Stimulated activated memory B cell treated with anti-CD40 and anti-IgM and Interleukin-4, amounts not matched to agents 10 μg/mL and 1 μg/mL and 100 μg/mL, for 72 hours (primary cell): ENCODE data around the gene NDFIP1.
"Not testable (repeated sequence)": the region's sequence is repeated elsewhere in the genome, so short reads cannot be mapped to it uniquely, and the experiment has no call there.

Experiments
- ATAC-seq: fragments of 150-1000 bp; cut with Tn5 transposase; 2 replicates; pipeline ENCODE4 v1.10.0; 2021
- H3K27ac Mint-ChIP-seq: one replicate; pipeline ENCODE4 v1.8.0; 2022; ENCODE audit warnings: mild to moderate bottlenecking, mixed read lengths
- H3K27me3 Mint-ChIP-seq: one replicate; pipeline ENCODE4 v1.8.0; 2022; ENCODE audit warnings: mixed read lengths
- H3K36me3 Mint-ChIP-seq: one replicate; pipeline ENCODE4 v1.8.0; 2022; ENCODE audit warnings: mixed read lengths
- H3K4me1 Mint-ChIP-seq: one replicate; pipeline ENCODE4 v1.8.0; 2022; ENCODE audit warnings: mixed read lengths
- H3K4me3 Mint-ChIP-seq: one replicate; pipeline ENCODE4 v1.8.0; 2022; ENCODE audit warnings: mild to moderate bottlenecking, moderate library complexity, mixed read lengths
- H3K9me3 Mint-ChIP-seq: one replicate; pipeline ENCODE4 v1.8.0; 2022; ENCODE audit warnings: mixed read lengths

Gene NDFIP1

GRCh38 chr5:142178651-142179050, 70.1 kb downstream of the NDFIP1 start:
- no peaks in the 10 kb centered on the region for H3K9me3 Mint-ChIP-seq
- H3K4me1 Mint-ChIP-seq = no peaks in the 10 kb centered on the region
- H3K36me3 Mint-ChIP-seq = no peaks in the 10 kb centered on the region
- no peak overlapping the region for H3K27ac Mint-ChIP-seq
- no peak overlapping the region for H3K4me3 Mint-ChIP-seq
- no peak for ATAC-seq
- peaks cover 17% of the 10 kb centered on the region for H3K27me3 Mint-ChIP-seq

GRCh38 chr5:142179776-142180387, 71.3 kb downstream of the NDFIP1 start:
- peaks cover 14% of the 10 kb centered on the region for H3K27me3 Mint-ChIP-seq
- H3K9me3 Mint-ChIP-seq = no peaks in the 10 kb centered on the region
- no peak overlapping the region for H3K4me3 Mint-ChIP-seq
- H3K36me3 Mint-ChIP-seq = no peaks in the 10 kb centered on the region
- no peak overlapping the region for H3K27ac Mint-ChIP-seq
- ATAC-seq = no peak
- H3K4me1 Mint-ChIP-seq = no peaks in the 10 kb centered on the region

- Mint-ChIP-seq H3K27me3 (peaks cover 10% of the 10 kb centered on the region), H3K9me3 (no peaks in the 10 kb centered on the region), H3K36me3 (no peaks in the 10 kb centered on the region), H3K4me1 (no peaks in the 10 kb centered on the region), H3K27ac (no peak overlapping the region), H3K4me3 (no peak overlapping the region)
- peak; percentile 25 for ATAC-seq
Measured at GRCh38 chr5:142181096-142181495, 72.5 kb downstream of the NDFIP1 start.

- no peak overlapping the region for H3K27ac Mint-ChIP-seq
- peaks cover 10% of the 10 kb centered on the region for H3K27me3 Mint-ChIP-seq
- H3K4me3 Mint-ChIP-seq = no peak overlapping the region
- no peaks in the 10 kb centered on the region for H3K9me3 Mint-ChIP-seq
- no peak for ATAC-seq
- no peaks in the 10 kb centered on the region for H3K36me3 Mint-ChIP-seq
- no peaks in the 10 kb centered on the region for H3K4me1 Mint-ChIP-seq
Measured at GRCh38 chr5:142181547-142182163, 73.1 kb downstream of the NDFIP1 start.

- Mint-ChIP-seq H3K9me3 (no peaks in the 10 kb centered on the region), H3K27ac (no peak overlapping the region)
Measured at GRCh38 chr5:142182840-142183239, 74.3 kb downstream of the NDFIP1 start.

GRCh38 chr5:142183561-142183960, 75.0 kb downstream of the NDFIP1 start:
- H3K27me3 Mint-ChIP-seq = peaks cover 26% of the 10 kb centered on the region
- H3K36me3 Mint-ChIP-seq = no peaks in the 10 kb centered on the region
- H3K4me3 Mint-ChIP-seq = no peak overlapping the region
- peaks cover 2% of the 10 kb centered on the region for H3K9me3 Mint-ChIP-seq
- ATAC-seq = no peak
- no peaks in the 10 kb centered on the region for H3K4me1 Mint-ChIP-seq
- no peak overlapping the region for H3K27ac Mint-ChIP-seq

More at GRCh38 chr5:142182840-142183239, 74.3 kb downstream of the NDFIP1 start:
- ATAC-seq = no peak
- Mint-ChIP-seq H3K27me3 (peaks cover 20% of the 10 kb centered on the region), H3K4me3 (no peak overlapping the region), H3K36me3 (no peaks in the 10 kb centered on the region), H3K4me1 (no peaks in the 10 kb centered on the region)

GRCh38 chr5:142184988-142185387, 76.4 kb downstream of the NDFIP1 start:
- Mint-ChIP-seq H3K9me3 (peaks cover 2% of the 10 kb centered on the region), H3K27me3 (peaks cover 26% of the 10 kb centered on the region), H3K4me1 (no peaks in the 10 kb centered on the region), H3K4me3 (no peak overlapping the region), H3K36me3 (no peaks in the 10 kb centered on the region), H3K27ac (no peak overlapping the region)
- no peak for ATAC-seq

GRCh38 chr5:142186514-142186856, 77.9 kb downstream of the NDFIP1 start:
- H3K9me3 Mint-ChIP-seq = peaks cover 2% of the 10 kb centered on the region
- no peak for ATAC-seq
- no peak overlapping the region for H3K27ac Mint-ChIP-seq
- H3K36me3 Mint-ChIP-seq = no peaks in the 10 kb centered on the region
- H3K27me3 Mint-ChIP-seq = peaks cover 34% of the 10 kb centered on the region
- no peak overlapping the region for H3K4me3 Mint-ChIP-seq
- H3K4me1 Mint-ChIP-seq = no peaks in the 10 kb centered on the region

- H3K27ac Mint-ChIP-seq = no peak overlapping the region
- no peak overlapping the region for H3K4me3 Mint-ChIP-seq
- H3K4me1 Mint-ChIP-seq = no peaks in the 10 kb centered on the region
- H3K27me3 Mint-ChIP-seq = peaks cover 36% of the 10 kb centered on the region
- H3K36me3 Mint-ChIP-seq = no peaks in the 10 kb centered on the region
- no peak for ATAC-seq
- peaks cover 2% of the 10 kb centered on the region for H3K9me3 Mint-ChIP-seq
Measured at GRCh38 chr5:142186857-142187594, 78.4 kb downstream of the NDFIP1 start.

- H3K4me1 Mint-ChIP-seq, H3K36me3 Mint-ChIP-seq, H3K4me3 Mint-ChIP-seq, H3K27ac Mint-ChIP-seq, H3K9me3 Mint-ChIP-seq, ATAC-seq: not testable (repeated sequence)
- H3K27me3 Mint-ChIP-seq = peaks cover 36% of the 10 kb centered on the region
Measured at GRCh38 chr5:142188691-142189090, 80.1 kb downstream of the NDFIP1 start.

- peaks cover 2% of the 10 kb centered on the region for H3K9me3 Mint-ChIP-seq
- no peaks in the 10 kb centered on the region for H3K4me1 Mint-ChIP-seq
- no peaks in the 10 kb centered on the region for H3K36me3 Mint-ChIP-seq
- no peak overlapping the region for H3K27ac Mint-ChIP-seq
- no peak for ATAC-seq
- H3K27me3 Mint-ChIP-seq = peaks cover 32% of the 10 kb centered on the region
- H3K4me3 Mint-ChIP-seq = no peak overlapping the region
Measured at GRCh38 chr5:142189813-142190212, 81.2 kb downstream of the NDFIP1 start.

GRCh38 chr5:142191776-142192175, 83.2 kb downstream of the NDFIP1 start:
- Mint-ChIP-seq H3K27ac (no peak overlapping the region), H3K9me3 (peaks cover 2% of the 10 kb centered on the region), H3K36me3 (no peaks in the 10 kb centered on the region), H3K27me3 (peaks cover 26% of the 10 kb centered on the region), H3K4me1 (no peaks in the 10 kb centered on the region), H3K4me3 (no peak overlapping the region)
- no peak for ATAC-seq

GRCh38 chr5:142192286-142193113, 83.9 kb downstream of the NDFIP1 start:
- Mint-ChIP-seq H3K4me1 (no peaks in the 10 kb centered on the region), H3K9me3 (peaks cover 2% of the 10 kb centered on the region), H3K4me3 (no peak overlapping the region), H3K36me3 (no peaks in the 10 kb centered on the region), H3K27me3 (peaks cover 19% of the 10 kb centered on the region), H3K27ac (no peak overlapping the region)
- ATAC-seq = no peak

- Mint-ChIP-seq H3K27me3 (peaks cover 13% of the 10 kb centered on the region), H3K4me3 (no peak overlapping the region)
Measured at GRCh38 chr5:142193114-142193428, 84.5 kb downstream of the NDFIP1 start.

GRCh38 chr5:142197098-142197497, 88.5 kb downstream of the NDFIP1 start:
- H3K36me3 Mint-ChIP-seq = no peaks in the 10 kb centered on the region
- H3K4me3 Mint-ChIP-seq = no peak overlapping the region
- H3K27me3 Mint-ChIP-seq = no peaks in the 10 kb centered on the region
- no peak for ATAC-seq
- no peaks in the 10 kb centered on the region for H3K4me1 Mint-ChIP-seq
- no peaks in the 10 kb centered on the region for H3K9me3 Mint-ChIP-seq
- no peak overlapping the region for H3K27ac Mint-ChIP-seq

More at GRCh38 chr5:142193114-142193428, 84.5 kb downstream of the NDFIP1 start:
- peaks cover 2% of the 10 kb centered on the region for H3K9me3 Mint-ChIP-seq
- ATAC-seq = no peak
- no peaks in the 10 kb centered on the region for H3K36me3 Mint-ChIP-seq
- no peak overlapping the region for H3K27ac Mint-ChIP-seq
- no peaks in the 10 kb centered on the region for H3K4me1 Mint-ChIP-seq
